Fibroblast of pulmonary artery (primary cell): ENCODE results near the gene HTR3D.

ENCODE experiments used
- DNase-seq: peaks from one replicate; pipeline ENCODE4 v3.0.0-alpha.2; 2010; ENCODE audit warnings: low read depth
- H3K4me3 ChIP-seq: replicated peaks from 2 replicates; pipeline ENCODE4 v1.5.1; 2011; ENCODE audit warnings: low read depth, mild to moderate bottlenecking, control low read depth, low read length, moderate library complexity
- CTCF ChIP-seq: IDR thresholded peaks from 2 replicates; pipeline ENCODE4 v1.5.1; 2011; ENCODE audit warnings: mild to moderate bottlenecking, control low read depth, low read length, inconsistent platforms; ENCODE audit errors: missing control alignments

The HTR3D gene

GRCh38 chr3:184031187-184031792 lies at the start of gene HTR3D:
Gene HTR3D (plus strand): TSS chr3:184031742. CDS start chr3:184031742, 0 bp downstream.
- DNase-seq = no peak
- H3K4me3 ChIP-seq = no peak within 1 kb of the TSS
- no peak for TF ChIP-seq CTCF

- DNase-seq = no peak
- TF ChIP-seq CTCF = no peak
- H3K4me3 ChIP-seq = no peak overlapping the region
Measured at GRCh38 chr3:183981990-183982644, 49.4 kb upstream of the HTR3D start.

GRCh38 chr3:183984127-183984740 lies 47.3 kb upstream of the HTR3D start:
- no peak for DNase-seq
- no peak for TF ChIP-seq CTCF
- no peak overlapping the region for H3K4me3 ChIP-seq

- no peak for TF ChIP-seq CTCF
- no peak overlapping the region for H3K4me3 ChIP-seq
- no peak for DNase-seq
Measured at GRCh38 chr3:183984749-183985729, 46.5 kb upstream of the HTR3D start.

- no peak for TF ChIP-seq CTCF
- DNase-seq = no peak
Measured at GRCh38 chr3:183987000-183987600, 44.4 kb upstream of the HTR3D start.

GRCh38 chr3:183988216-183988790 lies 43.2 kb upstream of the HTR3D start:
- TF ChIP-seq CTCF = no peak
- peak; percentile 17 for DNase-seq
- no peak overlapping the region for H3K4me3 ChIP-seq

More at GRCh38 chr3:183987000-183987600, 44.4 kb upstream of the HTR3D start:
- H3K4me3 ChIP-seq = no peak overlapping the region
